Tongue (tissue), 2 donors: ENCODE results near the gene PHB1. TPM values are rescaled to one million over a fixed set of nuclear protein-coding genes. Genes with fewer than 3 reads are reported as not detected.
"Not testable (repeated sequence)": the region's sequence is repeated elsewhere in the genome, so short reads cannot be mapped to it uniquely, and the experiment has no call there.

ENCODE experiments used
- DNase-seq: peaks from one replicate; pipeline ENCODE4 v3.0.0-alpha.2; 2015
- total RNA-seq: library from RNA; depleted of rRNA; stranded (reverse); fragments of >200 nt; gene quantifications from one replicate; pipeline ENCODE4 v1.2.3, GENCODE V29; 2014

The PHB1 gene
- total RNA-seq, 1 donor from 2014 or later: 88.1 TPM

- DNase-seq: no peak
These were observed 9.8 kb downstream of the PHB1 start for GRCh38 chr17:49404906-49405305.

DNA sequence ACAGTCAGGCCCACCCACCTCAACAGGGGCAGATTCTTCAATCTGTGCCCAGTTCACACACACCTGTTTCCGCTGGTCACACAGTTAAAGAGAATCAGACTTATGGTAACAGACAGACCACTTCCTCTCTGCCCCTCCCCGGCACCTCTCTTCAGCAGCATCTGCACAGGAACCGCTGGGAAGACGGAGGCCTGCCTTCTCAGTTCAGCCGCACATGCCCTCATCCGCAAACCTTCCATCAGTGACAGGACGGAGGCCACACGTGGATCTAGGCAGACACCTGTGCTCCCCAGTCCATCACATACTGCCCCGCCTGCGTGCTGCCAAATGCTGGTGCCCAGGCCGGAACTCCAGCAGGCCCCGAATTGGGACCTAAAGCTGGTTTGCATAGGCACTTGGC lies 10.3 kb downstream of the PHB1 start:
- DNase-seq: no peak

DNA sequence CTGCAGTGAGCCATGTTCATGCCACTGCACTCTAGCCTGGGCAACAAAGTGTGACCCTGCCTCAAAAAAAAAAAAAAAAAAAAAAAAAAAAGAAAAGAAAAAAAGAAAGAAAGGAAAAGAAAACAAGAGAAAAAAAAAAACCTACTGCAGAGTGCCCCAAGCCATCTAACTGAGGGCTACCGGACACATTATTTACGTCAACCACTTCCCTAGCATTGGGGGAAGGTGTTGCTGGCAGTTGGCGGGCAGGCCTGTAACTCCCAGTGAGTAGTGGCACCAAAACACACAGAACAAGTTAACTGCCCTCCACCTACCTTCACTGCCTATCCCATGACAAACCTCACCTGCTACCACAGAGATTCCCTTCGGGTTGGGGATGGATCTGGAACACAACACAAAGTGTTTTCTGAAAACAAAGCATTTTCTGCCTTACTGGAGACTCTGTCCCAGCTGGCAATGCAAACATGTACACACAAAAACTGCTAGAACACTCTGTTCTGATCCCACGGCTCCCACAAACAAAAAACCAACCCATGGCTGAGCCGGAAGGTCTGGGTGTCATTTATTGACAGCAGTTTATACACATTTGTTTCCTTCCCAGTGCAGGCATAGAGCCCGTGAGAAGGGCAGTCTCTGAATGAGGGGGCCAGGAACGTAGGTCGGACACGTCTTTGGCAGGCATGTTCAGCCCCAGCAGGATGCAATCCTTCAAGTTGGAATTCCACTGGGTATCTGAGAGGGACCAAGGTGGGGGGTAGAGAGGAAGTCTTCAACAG lies 11.0 kb downstream of the PHB1 start:
- DNase-seq: peak; percentile 80

DNA sequence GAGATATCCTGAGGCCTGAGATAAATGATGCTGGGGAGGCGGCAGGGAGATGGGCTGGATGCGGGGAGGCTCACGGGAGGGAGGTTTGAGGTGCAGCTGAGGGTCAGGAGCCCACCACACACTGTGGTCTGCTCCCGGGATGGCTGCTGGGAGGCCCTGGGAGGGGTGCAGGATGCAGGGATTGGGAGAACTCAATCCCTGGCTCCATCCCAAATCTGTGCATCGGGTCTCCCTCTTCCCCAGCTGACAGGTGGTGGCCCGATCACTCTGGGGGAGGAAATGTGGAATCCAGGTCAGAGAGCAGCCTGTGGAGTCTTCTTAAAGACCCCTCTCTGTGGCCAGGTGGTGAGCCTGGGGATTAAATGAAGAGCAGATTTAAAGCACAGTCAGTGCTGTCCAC lies 12.0 kb downstream of the PHB1 start:
- peak; percentile 74 for DNase-seq

DNA sequence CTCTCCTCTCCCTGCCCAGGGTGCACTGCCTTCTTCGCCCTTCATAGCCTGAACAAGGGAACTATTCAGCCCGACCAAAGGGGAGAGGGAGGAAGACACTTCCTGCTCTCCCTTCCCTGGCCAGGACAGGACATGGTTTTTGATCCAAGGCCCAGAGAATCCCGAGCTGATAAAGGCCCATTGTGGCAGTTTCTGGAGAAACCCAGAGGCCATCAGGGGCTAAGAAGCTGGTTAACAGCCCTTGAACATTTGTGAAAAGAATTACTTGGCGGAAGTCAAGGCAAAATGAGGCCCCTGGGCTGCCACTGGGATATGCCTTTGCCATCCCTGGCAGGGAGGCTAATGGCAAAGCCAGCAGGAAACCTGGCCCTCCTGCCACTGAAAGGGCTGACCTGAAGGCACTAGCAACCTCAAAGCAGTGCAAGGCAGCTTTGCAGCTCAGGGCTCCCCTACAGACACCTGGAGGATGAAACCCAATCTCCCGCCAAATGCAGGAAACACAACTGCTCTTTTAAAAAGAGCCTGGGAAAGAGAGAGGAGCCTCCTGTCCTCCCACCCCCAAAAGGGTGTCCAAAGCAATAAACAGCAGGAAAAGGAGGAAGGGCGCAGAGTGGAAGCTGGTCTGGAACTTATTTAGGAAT lies 12.6 kb downstream of the PHB1 start:
- peak; percentile 58 for DNase-seq

GRCh38 chr17:49399995-49400394 lies 14.7 kb downstream of the PHB1 start:
- no peak for DNase-seq

GRCh38 chr17:49397586-49397985 lies 17.1 kb downstream of the PHB1 start:
- DNase-seq: no peak

DNA sequence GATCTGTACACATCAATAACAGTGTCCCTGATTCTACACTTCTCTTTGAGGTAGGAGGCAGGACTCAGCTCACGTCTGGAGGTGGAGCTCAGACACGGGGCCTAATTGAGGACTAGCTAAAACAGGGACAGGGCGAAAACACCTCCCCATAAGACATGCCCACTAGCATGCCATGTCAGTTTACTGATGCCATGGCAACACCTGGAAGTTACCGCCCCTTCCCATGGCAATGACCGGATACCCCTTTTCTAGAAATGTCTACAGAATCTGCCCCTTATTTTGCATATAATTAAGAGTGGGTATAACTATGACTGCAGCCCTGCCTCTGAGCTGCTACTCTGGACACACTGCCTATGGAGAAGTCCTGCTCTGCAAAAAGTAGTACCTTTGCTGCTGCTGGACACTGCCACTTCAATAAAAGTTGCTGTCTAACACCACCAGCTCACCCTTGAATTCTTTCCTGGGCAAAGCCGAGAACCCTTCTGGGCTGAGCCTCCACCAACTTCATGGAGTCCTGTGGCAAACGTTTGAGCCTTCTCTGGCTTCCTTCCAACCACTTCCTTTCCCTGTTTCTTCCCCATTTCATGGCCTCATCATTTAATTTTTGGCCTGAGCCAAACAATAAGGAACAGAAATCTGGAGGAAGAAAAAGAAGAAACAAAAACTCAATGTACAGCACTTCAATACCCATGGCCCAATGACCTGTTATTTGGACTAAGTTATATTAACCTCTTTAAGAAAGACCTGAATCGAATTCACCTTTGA lies 21.0 kb downstream of the PHB1 start:
- no peak for DNase-seq

DNA sequence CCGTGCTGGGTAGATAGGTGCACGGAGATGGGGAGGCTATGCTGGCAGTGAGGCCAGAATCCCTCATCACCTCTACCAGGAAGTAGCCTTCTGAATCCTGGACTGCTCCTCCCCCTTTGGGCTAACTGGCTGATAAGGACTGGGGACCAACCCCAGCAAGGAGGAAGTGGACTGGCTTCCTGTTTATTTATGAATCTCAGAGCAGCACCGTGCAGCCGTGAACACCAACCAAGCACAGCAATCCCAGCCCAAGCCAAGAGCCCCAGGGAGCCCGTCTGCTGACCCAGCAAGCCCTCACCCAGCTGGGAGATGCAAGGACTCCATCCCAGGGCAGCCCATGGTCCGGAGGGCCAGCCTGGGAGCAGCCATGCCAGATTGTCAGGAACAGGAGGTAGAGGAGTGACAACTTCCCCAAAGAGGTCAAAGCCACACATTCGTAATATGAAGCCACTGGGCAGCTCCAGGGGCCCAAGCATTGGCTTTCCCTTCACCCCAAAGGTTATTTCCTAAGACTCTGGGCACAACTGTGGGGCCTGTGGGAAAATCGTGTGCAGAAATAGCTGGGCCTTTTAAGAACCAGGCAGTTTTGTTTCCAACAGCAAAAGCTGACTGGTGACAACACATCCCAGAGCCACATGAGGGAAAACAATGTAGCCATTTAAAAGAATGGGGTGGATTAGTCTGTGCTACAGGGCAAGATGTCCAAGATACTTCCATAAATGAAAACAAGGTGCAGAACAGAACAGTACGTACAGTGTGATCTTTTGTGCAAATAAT lies 23.9 kb downstream of the PHB1 start:
- DNase-seq: no peak

- DNase-seq: not testable (repeated sequence)
These were observed 25.0 kb downstream of the PHB1 start for GRCh38 chr17:49389514-49390347.

- no peak for DNase-seq
These were observed 25.8 kb downstream of the PHB1 start for GRCh38 chr17:49388692-49389513.

DNA sequence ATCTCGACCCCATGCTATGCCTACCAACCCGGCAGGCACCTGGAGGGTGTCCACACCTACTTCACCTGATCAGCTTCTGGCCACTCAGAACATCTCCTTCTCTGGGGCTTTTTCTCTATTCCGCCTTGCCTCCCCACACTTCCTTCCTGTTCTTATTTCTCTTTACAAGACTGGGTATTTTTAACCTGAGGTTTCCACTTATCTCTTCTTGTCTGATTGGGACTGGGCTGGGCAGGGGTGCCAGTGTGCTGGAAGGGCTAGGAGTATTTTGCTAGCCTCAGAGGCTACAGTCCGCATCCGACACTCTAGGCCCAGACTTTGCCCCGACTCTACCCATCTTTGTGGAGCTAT lies 26.4 kb downstream of the PHB1 start:
- DNase-seq: no peak

DNA sequence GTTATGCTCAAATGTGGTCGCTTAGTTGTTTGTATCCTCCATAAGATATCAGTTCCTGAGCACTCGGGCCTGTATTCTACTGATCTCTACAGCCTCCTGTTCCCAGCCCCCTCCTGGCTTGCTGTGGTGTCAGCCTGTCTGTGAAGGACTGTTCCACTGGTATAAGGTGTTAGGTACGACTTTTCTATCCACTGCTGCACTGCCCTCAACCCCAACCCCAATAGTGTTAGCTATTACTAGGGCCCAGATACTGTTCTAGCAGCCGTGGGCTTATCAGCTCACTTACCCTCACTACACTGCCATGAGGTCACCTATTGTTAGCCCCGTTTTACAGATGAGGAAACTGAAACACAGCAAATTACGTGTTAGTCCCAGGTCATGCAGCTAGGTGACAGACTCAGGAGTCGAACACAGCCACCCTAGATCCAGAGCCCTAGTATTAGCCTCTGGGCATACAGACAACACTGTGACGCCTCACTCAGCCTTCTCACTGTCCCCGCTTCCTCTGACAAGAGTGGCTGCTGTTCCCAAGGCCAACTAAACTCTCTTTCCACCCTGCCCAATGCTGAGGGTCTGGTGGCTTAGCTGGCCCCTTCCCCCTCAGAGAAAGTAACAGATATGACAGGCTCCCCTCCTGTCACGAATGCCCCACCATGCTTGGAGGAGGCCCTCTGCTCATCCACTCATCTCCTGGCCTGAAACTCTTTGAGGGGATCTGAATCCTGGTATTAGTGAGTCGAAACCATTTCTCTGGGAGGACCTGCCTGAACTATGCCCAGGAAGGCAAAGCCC lies 27.0 kb downstream of the PHB1 start:
- DNase-seq: no peak

GRCh38 chr17:49386373-49386772 lies 28.3 kb downstream of the PHB1 start:
- no peak for DNase-seq

DNA sequence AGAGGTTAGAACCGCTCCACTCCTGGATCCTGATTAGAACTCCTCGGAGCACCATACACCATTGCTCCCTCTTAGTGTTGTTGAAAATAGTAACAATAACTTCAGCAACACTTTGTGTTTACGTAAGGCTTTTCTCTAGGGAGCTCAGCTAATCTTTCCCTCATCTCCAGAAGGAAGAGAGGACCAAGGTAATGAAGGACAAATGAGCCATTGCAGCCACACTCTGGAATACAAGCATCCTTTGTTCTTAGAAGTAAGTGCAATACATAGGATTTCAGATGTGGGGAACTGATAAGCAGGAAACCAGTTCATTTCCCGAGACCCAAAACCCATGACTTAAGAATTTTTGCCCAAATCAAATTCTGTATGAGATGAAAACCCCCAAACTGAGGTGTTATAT lies 29.7 kb downstream of the PHB1 start:
- no peak for DNase-seq

DNA sequence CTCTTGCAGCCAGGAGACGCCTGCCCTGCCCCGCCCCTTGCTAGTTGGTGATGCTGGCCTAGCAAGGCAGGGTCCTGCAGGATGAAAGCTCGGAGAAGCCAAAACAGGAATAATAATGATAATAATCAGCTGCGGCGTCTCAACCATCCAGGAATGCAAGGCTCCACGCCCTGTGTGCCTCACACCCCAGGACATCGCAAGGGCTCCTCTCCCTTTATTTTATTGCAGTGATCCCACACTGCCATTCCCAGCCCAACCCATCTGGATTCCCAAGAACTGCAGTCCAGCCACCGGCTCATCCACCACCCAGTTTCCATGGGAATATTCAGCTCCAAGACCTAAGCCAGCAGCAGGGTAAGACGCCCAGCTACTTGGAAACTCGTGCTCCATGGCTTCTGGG lies 31.6 kb downstream of the PHB1 start:
- no peak for DNase-seq

DNA sequence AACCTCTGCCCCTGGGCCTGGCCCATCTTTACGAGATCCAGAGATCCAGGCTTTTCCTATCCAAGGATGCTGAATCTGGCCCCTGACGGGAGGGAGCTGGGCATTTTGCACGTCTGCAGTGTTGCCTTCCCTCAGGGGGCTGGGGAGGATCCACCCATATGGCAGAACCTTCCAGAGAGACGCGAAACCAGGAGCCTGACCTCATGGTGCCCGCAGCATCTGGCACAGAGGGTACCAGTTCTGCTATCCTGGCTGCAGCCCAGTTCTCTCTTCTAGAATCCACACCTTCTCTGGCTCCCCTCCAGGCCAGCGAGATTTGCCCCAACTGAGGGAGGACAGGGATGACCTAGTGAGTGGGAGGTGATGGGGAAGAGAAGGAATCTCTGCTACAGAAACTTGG lies 32.1 kb downstream of the PHB1 start:
- no peak for DNase-seq

- no peak for DNase-seq
These were observed 32.9 kb downstream of the PHB1 start for GRCh38 chr17:49381793-49382192.

GRCh38 chr17:49381033-49381432 lies 33.6 kb downstream of the PHB1 start:
- no peak for DNase-seq

- no peak for DNase-seq
These were observed 34.8 kb downstream of the PHB1 start for GRCh38 chr17:49379926-49380325.
